CMK (cell line): ENCODE data around the gene ARPC5L.
"Not testable (repeated sequence)": the region's sequence is repeated elsewhere in the genome, so short reads cannot be mapped to it uniquely, and the experiment has no call there.

Source experiments
- DNase-seq: peaks from one replicate; pipeline ENCODE4 v3.0.0-alpha.2; 2010; ENCODE audit warnings: low read depth

ARPC5L gene

GRCh38 chr9:124861342-124862229 is at the start of gene ARPC5L, which contains the start of gene RPL35:
ARPC5L (plus strand) TSS chr9:124862130; CDS start chr9:124869291, 7,161 bp downstream.
RPL35 (minus strand) TSS chr9:124861957; CDS start chr9:124861912, 45 bp downstream.
- DNase-seq, result peak; percentile 89

DNA sequence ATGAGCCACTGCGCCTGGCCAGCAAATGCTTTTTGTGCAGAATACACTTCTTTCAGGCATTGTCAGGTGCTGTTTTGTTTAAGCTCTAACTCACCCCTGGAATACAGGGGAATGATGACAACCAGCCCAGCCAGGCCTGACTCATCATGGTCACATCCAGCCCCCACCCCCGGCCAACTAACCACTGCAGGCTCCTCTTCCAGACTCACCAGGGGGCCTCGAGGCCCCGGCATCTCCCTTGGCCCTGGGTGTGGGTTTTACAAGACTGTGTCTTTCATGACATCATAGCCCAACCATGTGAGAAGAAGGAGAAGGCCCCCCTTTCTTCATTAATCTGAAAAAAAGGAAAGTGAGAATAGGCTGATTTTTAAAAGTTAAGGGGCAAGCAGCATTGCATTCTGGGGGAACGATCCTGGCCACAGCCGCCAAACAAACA is 49.5 kb upstream of the ARPC5L start:
- no peak for DNase-seq

GRCh38 chr9:124813041-124813440 is 48.9 kb upstream of the ARPC5L start:
- DNase-seq, result no peak

DNA sequence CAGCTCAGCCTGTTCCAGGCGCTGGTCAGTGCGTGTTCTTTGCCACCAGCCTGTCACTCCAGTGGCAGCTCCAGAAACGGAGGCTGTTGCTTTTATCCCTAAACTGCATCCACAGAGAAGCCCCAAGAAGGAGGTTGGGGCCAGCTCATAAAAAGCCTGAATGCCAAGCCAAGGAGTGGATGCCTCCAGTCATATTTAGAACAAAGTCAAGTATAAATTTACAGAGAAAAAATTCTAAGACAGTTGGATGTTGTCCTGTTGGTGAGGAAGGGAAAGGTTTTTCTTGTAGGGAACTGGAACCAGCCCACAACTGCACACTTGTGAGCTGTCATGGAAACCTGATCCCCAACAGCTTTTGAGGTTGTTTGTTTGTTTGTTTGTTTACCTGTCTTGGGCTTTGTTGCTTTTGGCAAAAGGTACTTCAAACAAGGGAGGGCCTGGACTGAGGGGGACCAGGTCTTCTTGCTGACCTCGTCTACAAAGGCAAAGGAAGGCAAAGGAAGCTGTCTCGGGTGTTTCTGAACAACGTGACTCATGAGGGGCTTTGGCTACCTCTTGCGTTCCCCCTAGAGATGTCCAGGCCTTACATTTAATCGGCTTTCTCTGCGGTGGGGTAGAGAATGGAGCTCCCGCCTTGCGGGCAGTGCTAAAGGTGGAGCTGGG is 48.3 kb upstream of the ARPC5L start:
- no peak for DNase-seq

DNA sequence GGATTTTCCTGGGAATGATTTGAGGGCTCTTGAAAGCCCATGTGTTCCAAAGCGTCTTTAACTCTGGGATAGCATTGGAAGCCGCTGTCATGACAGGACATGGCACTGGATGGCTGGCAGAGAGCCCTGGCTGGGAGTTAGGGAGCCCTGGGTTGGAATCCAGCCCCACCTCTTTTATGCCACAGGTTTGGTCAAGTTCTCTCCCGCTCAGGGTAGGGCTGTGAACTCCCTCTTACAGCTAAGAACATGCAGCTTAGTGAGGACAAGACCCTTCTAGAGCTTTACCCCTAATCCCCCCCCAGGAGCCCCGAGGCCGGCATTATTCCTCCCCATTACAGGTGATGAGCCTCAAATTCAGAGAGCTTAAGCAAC is 47.8 kb upstream of the ARPC5L start:
- no peak for DNase-seq

DNA sequence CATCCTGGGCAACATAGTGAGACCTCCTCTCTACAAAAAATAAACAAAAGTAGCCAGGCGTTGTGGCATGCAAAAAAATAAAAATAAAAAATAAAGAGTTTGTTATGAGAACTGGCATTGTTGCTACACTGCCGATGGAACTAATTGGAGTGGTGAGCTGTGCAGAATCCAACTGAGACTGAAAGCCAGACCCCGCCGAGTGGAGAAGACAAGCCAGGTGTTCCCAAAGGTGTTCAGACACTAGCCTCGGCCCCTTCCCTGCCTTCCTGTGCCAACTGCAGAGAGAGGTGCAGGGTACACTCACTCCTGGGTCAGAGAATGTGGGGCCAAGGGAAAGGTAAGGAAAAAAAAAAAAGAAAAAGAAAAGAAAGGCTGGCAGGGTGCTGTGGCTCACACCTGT is 46.3 kb upstream of the ARPC5L start:
- DNase-seq, result no peak

DNA sequence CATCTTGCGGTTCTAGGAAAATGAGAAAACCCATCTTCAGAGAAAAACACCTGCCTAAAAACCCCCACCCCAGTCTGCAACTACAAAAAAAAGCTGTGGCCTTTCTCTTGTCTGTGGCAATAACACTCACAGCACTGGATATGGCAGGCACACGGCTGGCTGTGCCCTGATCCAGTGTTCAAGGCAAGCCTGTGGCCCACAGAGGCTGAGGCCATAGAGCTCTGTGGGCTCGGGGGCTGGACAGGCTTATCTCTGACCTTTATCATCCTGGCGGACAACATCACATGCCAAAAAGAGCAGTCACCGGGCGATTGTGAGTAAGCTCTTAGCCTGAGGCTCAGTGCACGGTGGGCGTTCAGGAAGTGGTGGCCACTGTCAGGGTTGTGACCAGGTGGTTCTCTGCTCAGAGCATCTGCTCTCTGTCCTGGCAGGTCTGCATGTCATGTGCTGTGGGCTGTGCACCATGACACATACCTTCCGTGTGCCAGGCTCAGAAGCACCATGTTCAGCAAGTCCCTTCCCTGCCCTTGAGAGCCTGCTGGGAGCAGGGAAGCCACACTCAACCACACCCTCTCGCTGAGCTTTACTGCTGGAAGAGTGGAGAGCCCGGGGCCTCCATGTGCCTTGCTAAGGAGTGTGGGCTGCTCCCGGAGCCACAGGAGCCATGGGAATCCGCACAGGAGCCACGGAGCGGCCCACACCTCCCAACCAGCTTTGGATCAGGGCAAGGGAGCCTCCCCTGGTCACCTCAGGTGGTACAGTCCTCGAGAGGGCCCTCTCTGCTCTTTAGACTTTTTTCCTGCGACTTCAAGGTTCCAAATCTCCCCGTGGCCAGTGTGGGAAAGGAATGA is 43.3 kb upstream of the ARPC5L start:
- DNase-seq, result no peak

DNA sequence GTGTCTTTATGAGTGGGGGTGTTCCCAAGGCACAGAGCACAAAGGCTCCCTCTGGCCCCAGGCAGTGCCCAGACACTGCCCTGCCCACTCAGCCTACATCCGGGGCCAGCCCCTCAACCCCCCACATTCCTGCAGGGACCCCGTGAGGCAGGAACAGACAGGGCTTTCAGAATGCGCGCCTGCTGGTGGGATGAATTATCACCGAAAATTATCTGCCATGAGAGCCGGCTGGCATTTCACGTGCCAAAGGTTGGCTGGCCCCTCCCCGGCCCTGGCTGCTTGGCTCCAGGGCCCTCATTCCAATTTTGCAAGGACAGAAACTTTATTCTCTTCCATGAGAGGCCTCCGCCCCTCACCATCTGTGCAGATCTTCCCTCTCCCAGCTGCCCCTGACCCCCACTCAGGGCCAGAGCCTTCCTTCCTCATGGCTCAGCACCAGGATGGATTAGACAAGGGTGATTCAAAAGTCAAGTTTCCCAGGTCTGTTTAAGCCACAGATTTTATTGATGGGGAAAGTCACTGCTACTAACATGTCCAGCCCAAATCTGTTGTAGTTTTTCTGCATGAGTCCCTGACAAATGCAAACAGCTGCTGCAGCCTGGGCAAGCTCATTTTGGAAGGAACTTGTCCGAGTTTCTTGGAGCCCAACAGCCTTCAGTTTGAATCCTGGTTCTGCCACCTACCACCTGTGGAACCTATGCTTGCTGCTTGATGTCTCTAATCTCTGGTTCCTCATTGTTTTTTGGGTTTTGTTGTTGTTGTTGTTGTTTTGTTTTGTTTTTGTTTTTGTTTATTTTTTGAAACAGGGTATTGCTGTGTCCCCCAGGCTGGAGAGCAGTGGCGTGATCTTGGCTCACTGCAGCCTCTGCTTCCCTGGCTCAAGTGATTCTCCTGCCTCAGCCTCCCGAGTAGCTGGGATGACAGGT is 41.0 kb upstream of the ARPC5L start:
- DNase-seq, result no peak

- DNase-seq, result no peak
Measured at GRCh38 chr9:124828489-124829333, 33.2 kb upstream of the ARPC5L start.

DNA sequence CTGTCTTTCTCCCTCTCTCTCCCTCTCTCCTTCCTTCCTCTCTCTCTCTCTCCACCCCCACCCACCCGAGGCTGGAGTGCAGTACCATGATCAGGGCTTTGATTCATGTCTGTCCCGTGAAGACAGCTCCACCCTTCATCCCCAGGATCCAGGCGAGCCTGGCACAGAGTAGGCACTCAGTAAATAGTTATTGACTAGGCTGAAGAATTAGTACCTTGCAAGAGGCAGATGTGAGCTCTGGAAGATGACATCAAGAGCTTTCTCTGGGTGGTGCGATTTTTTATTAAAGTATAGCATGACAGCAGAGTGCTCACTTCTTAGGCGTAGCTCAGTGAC is 32.6 kb upstream of the ARPC5L start:
- DNase-seq, result no peak

DNA sequence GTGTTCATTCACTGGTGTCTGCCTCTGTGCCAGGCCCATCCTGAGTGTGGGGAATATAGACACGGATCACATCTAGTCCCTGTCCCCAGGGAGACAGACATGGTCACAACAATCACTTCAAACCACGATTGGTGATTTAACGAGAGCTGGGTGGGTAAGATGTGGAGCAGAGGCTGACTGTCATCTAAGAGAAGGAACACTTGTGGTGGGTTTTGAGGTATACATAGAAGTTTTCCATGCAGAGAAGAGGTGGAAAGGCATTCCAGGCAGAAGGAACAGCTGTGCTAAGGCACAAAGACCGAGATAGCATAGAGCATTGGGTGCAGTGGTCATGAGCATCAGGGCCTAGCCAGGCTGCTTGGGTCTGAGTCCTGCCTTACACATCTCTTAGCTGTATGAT is 31.3 kb upstream of the ARPC5L start:
- no peak for DNase-seq

GRCh38 chr9:124831642-124832364 is 30.1 kb upstream of the ARPC5L start:
- DNase-seq, result no peak

DNA sequence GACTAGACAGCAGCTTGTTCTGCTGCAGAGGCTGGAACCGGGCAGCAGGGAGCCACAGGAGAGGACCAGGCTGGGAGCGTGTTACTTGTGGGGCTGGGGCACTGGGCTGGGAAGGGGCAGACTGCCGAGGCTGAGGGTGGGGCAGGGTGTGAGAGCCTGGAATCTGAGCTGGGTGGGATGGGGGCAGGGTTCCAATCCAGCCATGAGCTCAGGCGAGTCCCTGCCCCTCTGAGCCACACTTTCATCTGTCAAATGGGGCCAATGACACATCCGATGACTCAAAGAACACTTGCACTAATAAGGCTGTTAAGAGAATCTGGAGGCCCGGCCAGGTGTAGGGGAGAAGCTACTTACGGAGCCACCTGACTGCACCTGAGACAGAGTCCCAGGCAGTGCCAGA is 27.3 kb upstream of the ARPC5L start:
- no peak for DNase-seq

- DNase-seq, result no peak
Measured at GRCh38 chr9:124835026-124835557, 26.8 kb upstream of the ARPC5L start.

DNA sequence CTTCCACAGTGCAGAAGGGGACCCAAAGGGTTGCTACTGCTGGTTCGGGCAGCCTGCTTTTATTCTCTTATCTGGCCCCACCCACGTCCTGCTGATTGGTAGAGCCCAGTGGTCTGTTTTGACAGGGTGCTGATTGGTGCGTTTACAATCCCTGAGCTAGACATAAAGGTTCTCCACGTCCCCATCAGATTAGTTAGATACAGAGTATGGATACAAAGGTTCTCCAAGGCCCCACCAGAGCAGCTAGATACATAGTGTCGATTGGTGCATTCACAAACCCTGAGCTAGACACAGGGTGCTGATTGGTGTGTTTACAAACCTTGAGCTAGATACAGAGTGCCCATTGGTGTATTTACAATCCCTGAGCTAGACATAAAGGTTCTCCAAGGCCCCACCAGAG is 23.8 kb upstream of the ARPC5L start:
- DNase-seq, result not testable (repeated sequence)

- DNase-seq, result not testable (repeated sequence)
Measured at GRCh38 chr9:124838567-124839275, 23.2 kb upstream of the ARPC5L start.

DNA sequence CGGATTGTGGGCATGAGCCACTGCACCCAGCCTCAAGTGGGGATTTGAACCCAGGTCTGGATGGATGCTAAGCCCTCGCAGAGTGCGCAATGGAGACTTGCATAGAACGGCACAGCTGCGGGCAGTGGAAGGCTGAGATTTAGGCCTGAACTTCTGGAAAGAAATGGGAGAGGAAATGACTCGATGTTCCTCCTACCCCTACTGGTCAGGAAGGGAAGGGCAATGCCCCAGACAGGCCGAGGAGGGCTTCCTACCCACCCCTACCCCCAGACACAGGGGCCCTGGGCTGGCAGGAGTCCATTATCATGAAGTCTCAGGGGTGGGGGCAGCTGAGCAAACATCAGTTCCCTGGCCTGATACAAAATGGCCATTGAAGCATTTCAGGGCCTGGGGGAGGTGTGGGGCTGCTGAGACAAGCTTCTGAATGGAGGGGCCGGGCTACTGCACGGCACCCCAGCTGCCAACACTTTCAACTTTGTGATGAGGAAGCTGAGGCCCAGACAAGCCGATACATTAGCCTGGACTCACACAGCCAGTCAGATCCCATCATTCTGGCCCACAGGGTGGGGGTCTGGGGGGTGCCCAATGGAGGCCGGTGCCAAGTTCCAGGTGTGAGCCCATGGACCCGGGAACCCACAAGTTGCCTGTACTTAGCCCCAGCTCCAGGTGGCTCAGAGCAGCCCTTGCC is 22.2 kb upstream of the ARPC5L start:
- no peak for DNase-seq

GRCh38 chr9:124840300-124840833 is 21.6 kb upstream of the ARPC5L start:
- no peak for DNase-seq
